HG02884 (cell line): ENCODE results near the gene CUL7.
"Not testable (repeated sequence)": the region's sequence is repeated elsewhere in the genome, so short reads cannot be mapped to it uniquely, and the experiment has no call there.

Experiments
- ATAC-seq: cut with Tn5 transposase; IDR thresholded peaks from one replicate; pipeline ENCODE4 v1.9.1; 2021; ENCODE audit warnings: mild to moderate bottlenecking, moderate library complexity; ENCODE audit not compliant: unreplicated experiment

Gene CUL7

DNA sequence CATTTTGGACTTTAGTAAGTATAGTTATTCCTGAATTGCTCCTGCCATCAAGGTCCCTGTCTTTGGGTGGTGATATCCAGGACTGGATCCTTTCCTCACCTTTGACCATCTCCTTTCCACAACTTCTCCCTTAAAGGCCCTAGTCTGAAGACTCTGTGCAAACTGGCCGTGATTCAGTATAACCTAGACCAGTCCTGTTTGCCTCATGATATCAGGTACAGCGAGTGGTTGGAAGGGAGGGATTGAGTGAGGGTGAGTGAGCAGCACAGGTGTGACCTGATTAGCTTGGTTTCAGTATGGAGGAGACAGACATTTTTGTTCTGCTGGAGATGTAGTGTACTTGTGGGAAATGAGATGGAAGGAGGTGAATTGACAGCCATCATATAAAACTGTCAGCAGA lies 34.5 kb downstream of the CUL7 start:
- ATAC-seq, result no peak

DNA sequence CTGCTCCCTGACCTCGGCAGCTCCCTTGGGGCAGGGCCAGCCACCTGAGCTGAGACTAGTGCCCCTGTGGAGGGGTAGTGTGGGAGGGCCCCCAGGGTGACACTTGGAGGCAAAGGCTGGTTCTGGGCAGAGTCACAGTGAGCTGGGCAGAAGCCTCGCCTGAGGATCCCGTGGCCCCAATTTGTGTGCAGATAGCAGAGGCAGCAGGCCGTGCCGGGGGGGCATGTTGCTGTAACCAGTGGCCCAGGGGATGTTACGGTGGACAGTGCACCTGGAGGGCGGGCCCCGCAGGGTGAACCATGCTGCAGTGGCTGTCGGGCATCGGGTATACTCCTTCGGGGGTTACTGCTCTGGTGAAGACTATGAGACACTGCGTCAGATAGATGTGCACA lies 36.7 kb downstream of the CUL7 start:
- no peak for ATAC-seq

DNA sequence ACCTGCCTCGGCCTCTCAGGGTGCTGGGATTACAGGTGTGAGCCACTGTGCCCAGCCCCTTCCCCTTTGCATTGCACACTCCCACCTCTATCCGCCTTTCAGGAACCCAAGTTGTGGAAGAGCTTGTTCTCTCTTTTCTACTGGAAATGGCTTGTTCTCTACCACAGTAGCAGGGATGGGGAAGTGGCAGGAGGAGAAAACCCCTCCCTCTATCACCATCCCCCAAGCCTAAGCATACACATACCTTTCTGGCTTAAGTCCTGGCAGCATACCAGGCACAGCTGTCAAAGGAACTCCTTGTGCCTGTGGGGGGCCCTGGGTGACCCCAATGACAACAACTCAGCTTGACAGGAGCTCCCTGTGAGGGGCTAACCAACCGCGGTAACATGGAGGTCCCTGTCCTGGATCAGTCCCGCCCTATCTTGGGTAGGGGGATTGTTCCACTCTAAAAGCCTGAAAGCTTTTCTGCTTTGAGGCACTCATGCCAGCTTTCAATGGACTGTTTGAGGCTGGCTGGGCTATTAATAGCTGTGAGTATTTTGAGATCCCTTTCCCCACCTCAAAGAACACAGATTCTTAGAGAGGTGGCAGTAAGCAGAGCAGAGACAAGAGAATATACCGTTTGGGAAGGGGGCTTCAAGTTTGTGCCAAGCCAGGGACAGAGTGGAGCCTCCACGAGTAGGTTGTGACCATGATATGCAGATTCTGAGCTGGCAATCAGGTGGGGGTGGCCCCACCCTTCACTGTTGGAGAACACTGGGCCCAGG lies 37.3 kb downstream of the CUL7 start:
- no peak for ATAC-seq

DNA sequence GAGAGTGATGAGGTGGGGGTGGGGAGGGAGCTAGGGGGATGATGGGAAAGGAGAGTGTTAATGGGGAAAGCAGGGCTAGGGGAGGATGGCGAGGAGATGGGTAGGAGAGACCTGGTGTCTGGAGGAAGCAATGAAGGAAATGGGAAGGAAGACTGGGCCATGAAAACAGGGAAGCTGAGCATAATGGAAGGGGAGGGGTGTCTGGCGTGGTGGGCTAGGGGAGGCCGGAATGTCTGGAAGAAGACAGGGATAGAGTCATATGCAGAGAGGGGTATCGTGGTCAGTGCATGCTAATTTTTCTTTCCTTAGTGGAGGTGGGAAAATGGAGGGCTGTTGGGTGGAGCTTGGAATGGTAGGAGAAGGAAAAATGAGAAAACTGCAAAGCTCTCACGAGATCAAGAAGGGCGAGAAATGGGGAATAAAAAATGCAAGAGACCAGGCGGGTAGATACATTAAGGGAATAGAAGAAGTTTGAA lies 39.2 kb downstream of the CUL7 start:
- no peak for ATAC-seq

DNA sequence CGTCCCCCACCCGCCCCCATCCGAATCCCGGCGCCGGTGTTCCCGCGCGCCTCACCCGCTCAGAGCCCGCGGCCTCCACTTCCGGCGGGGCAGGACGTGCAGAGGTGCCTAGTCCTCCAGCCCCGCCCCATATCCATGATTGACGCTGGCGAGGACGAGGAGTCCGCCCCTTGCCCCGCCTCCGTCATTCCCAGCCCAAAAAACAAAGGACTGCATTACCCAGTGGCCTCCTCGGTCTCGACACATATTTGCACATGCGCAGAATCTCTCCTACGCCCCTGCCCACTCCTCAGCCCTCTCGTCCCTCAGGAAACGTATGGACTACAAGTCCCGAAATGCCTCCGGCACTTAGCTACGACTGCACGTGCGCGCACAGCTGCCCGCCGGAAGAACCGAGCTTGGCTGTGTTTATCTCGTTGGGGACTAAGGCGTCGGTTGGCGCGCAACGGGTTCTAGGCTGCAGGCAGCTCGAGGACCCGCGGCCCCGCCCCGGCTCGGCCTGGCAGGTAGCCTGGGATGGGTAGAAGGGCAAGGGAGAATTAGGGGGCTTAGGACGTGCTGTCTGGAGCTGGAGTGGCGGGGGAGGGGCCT lies 39.7 kb downstream of the CUL7 start, which contains the start of the genes KLHDC3 and MEA1:
KLHDC3 (plus strand) TSS at position 407 of the 591 bp plus-strand sequence. CDS start 2,944 bp downstream, outside the sequence.
MEA1 (minus strand) TSS at position 104 of the 591 bp plus-strand sequence. CDS start 133 bp downstream, outside the sequence.
- ATAC-seq, result peak; percentile 79

DNA sequence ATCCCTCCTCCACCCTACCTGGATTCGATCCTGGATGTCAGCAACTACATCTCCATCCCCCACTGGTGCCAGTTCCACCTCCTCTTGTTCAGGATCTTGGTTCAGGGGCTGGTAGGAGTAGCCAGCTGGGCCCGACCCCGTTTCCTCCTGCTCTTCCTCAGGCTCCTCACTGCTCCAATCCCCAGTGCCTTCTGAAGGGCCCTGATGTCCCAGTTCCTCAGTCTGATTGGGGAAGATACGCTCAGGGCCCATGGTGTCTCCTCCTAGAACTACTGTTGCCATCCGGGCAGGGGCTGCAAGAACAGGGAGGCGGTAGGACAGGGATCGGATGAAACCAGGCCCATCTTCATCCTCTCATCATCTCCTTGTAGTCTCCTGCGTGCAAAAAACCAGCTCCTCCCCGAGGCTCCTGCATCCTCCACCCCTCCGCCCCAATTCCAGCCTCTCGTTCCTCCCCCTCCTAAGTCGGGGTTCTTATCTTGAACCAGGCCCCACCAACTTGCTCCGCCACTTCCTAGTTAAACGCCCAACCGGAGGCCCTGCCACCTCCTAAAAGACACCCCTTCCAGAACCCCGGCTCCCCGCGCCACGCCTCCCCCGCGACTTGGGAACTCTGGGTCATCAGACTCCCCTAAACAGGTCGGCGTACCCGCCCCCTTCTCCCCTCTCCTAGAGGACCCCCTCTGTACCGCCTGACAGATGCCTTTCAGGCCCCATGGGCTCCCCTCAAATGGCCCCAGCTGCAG lies 40.4 kb downstream of the CUL7 start:
- no peak for ATAC-seq

DNA sequence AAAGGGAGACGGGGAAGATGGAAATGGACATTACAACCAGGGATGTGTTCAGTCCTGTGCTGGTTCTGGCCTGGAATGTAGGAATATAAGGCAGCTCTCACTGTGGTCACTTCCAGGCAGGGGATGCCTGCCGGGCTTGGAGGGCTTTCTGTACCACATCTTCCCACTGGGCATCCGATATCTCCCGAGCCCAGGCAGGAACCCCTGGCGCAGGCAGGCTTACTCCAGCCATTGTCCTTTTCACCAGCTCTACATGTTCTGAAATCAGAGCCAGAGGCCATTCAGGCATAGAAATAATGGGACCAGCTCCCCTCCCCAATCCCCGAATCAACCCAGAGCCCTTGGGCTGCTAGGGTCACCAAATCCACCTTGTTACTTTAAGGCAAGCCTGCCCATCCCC lies 41.3 kb downstream of the CUL7 start:
- no peak for ATAC-seq

DNA sequence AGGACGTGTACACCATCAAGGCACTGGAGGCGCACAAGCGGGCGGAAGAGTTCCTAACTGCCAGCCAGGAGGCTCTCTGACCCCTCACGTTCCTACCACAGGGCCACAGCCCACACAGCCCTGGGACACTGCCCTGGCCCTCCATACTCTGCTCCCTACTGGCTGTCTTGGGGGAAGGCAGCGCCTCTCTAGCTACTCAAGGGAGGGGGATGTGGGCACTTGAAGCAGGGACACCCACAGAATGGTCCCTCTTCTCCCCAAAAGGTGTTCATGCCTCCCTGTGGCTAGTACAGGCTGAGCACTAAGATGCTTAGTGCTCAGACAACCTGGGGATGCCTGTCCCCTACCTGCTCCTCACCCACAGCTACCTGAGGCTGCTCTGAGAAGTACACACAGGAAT lies 42.4 kb downstream of the CUL7 start:
- ATAC-seq, result no peak

DNA sequence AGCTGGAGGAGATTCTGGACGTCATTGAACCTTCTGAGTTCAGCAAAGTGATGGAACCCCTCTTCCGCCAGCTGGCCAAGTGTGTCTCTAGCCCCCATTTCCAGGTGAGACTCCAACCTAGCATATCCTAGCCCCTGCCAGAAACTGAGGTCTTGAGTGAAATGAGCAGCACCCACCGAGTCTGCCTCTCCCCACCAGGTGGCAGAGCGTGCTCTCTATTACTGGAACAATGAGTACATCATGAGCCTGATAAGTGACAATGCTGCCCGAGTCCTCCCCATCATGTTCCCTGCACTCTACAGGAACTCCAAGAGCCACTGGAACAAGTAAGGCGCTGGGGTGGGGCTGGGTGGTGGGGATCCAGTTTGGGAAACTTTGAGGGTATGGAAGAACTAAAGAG lies 44.5 kb downstream of the CUL7 start:
- no peak for ATAC-seq

DNA sequence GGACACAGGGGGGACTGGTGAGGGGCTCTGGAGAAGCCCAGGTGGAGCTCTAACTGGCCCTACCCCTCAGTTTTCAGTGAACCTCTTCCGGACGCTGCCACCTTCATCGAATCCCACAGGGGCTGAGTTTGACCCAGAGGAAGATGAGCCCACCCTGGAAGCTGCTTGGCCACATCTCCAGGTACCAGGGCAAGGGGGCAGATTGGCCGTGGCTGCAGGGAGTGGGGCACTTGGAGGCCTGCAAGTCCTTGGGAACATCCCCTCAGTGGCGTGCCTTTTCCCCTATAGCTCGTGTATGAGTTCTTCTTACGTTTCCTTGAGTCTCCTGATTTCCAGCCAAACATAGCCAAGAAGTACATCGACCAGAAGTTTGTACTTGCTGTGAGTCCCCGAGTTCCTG lies 46.5 kb downstream of the CUL7 start:
- ATAC-seq, result no peak

DNA sequence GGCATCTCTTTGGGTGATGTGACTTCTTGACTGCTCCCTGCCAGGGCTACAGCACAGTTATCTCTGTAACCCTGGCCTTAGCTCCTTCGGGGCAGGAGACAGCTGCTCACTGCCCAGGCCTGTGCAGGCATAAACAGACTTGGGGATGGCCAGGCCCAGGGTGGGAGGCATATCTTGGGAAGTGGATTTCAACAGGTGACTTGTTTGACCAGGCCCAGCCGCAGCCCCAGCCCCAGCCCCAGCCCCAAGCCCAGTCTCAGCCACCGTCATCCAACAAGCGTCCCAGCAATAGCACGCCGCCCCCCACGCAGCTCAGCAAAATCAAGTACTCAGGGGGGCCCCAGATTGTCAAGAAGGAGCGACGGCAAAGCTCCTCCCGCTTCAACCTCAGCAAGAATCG lies 47.4 kb downstream of the CUL7 start:
- ATAC-seq, result no peak

DNA sequence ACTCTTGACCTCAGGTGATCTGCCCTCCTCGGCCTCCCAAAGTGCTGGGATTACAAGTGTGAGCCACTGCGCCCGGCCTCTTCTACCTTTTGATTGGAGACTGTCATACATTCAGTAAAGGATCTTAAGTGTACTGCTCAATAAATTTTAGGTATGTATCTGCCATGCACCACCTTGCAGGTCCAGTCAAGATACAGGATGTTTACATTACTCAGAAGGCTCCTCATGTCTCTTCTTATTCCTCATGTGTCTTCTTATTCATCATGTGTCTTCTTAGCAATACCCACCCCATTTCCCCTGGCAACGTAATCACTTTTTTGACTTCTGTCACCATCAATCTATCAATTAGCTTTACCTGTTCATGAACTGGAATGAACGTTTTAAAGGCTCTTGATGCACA lies 47.8 kb downstream of the CUL7 start:
- no peak for ATAC-seq

DNA sequence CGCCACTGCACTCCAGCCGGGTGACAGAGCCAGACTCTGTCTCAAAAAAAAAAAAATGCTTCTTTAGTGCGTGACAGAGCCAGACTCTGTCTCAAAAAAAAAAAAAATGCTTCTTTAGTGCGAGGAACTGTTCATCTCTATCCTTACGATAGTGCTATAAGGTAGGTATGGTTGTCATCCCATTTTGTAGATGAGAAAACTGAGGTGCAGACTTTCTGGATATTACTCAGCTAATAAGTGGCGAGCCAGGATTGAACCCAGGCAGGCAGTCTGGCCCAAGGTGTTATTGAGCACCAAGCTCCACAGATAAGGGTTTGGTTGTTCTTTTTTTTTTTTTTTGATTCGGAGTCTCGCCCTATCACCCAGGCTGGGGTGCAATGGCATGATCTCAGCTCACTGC lies 51.8 kb downstream of the CUL7 start:
- ATAC-seq, result no peak

DNA sequence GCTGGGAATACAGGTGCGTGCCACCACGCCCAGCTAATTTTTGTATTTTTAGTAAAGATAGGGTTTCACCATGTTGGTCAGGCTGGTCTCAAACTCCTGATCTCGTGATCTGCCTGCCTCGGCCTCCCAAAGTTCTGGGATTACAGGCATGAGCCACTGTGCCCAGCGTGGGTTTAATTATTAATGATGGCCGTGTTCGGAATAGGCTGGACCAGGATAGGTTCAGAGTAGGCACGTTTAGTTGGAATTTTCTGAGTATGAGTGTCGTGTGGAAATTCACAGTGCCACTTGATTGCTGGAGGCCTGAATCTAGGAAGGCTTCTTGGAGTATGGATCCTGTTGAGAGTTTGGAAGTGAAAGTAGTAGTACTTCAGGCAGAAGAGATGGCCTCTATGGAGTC lies 55.4 kb downstream of the CUL7 start:
- not testable (repeated sequence) for ATAC-seq

DNA sequence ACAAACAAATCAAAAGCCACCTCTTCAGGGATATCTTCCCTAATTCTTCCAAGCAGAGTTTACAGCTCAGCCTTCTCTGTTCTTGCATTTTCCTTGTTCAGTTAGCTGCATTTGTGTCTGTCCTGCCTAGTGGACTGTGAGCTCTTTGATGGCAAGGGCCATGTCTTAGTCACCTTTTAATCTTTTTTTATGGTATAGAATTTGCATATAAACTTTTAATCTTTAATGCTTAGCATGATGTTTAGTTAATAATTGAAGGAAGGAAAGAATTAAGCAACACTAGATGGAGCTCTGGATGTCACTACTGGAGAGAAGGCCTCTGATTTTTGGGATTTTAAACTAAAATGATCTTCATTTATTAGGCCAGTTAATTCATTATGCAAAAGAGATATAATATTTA lies 57.1 kb downstream of the CUL7 start:
- ATAC-seq, result no peak

DNA sequence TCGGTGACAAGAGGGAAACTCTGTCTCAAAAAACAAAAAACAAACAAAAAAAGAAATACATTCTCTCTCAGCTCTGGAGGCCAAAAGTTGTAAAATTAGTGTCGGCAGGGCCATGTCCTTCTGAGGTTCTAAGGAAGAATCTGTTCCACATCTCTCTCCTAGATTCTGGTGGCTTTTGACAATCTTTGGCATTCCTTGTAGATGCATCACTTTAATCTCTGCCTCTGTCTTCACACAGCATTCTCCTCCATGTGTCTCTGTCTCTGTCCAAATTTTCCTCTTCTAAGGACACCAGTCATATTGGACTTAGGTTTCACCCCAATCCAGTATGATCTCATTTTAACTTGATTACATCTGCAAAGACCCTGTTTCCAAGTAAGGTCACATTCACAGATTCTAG lies 60.2 kb downstream of the CUL7 start:
- ATAC-seq, result no peak

DNA sequence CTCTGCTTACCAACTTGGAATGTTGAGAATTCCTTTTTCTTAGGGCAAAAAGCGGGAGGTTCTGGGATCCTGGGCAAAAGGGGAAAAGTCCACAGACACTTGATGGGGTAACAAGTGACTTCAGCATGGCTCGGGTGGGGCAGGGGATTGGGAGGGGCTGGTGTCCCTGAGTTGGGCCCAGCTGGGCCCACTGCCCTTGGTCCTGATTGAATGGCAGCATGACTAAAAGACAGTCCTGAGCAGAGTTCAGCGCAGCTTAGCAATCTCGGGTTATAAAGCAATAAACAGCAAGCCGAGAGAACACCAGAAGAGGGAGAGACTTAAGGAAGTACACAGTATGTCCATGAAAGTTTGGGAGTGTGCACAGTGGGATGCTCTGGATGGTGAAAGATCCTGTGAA lies 63.7 kb downstream of the CUL7 start:
- no peak for ATAC-seq

DNA sequence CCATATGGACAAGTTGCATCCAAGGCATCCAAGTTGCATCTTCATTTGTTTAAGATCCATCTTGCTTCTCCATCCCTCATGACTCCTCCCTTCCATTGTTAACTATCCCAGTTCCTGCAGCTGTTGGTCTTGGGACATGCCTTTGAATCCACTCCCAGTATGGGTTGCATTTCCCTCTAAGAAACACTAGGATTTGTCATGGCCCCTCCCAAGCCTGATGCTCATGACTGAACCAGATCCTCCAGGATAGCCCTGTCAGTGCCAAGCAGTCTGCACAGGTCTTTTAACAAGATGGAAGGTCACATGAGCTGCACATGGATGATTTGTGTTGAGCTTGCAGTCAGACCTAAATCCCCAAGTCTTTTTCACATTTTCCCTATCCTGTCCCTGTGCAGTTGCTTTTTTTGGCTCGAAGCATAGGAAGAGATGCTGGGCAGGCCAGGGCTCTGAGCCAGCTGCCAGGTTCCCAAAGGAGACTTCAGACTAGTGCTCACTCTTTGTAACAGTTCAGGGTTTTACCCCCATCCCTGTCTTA lies 65.1 kb downstream of the CUL7 start:
- no peak for ATAC-seq
